ENCODE measurements around the gene CCL1. TPM values are rescaled to one million over a fixed set of nuclear protein-coding genes. Genes with fewer than 3 reads are reported as not detected.

The CCL1 gene
- total and polyA plus RNA-seq, 7 donors, result not detected

DNA sequence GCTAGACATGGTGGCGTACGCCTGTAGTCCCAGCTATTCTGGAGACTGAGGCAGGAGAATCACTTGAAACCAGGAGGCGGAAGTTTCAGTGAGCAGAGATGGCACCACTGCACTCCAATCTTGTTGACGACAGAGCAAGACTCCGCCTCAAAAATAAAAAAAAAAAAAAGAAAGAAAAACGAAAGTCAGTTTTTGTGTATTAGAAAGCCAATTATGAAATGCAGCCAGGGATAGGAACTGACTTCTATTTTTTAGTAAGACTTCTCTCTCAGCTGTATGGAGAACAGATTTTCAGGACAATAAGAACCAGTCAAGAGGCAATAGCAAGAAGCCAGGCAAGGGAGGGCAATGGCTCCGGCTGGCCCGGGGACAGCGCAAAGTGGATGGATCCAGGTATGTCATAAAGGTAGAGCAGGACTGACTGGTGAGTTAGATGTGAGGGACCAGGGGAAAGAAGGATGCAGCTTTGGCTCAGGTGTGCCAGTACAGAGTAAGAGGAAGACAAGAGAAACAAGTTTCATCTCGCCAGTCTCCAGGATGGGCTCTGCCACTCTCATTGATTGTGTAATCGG, 12.5 kb upstream of the CCL1 start:
- TF ChIP-seq CTCF (IDR thresholded peaks at IDR 0.05), result no peak
- Histone ChIP-seq H3K4me3 (no peak overlapping the region), H3K27me3 (ENCODE audit: insufficient read depth in 3 of 3, low read length in 2 of 3) (peaks cover 0 to 5% (median 3%) of the 10 kb centered on the region in 3 donors), H3K9me3 (no peaks in the 10 kb centered on the region), H3K4me1 (no peaks in the 10 kb centered on the region), H3K27ac (no peak overlapping the region), H3K36me3 (ENCODE audit: insufficient read depth in 1 of 2, low read depth in 1 of 2) (no peaks in the 10 kb centered on the region)
- WGBS, 3 donors, result 89 to 90% (median 90%) methylated on average over 11 of the region's 11 CpGs
- DNase-seq, result no peak
- ATAC-seq, result no peak
- intact Hi-C loops (cut with DNase I), result no loop called here

GRCh38 chr17:34374457-34374856, 11.4 kb upstream of the CCL1 start:
- H3K27ac ChIP-seq, result no peak overlapping the region
- H3K4me3 ChIP-seq, result no peak overlapping the region
- intact Hi-C loops (cut with DNase I), result no loop called here
- no peak for TF ChIP-seq CTCF (IDR thresholded peaks at IDR 0.05)
- no peaks in the 10 kb centered on the region for H3K36me3 ChIP-seq (ENCODE audit: insufficient read depth in 1 of 2, low read depth in 1 of 2)
- DNase-seq (no peak), ATAC-seq (no peak)
- no peaks in the 10 kb centered on the region for H3K9me3 ChIP-seq
- peaks cover 0 to 3% (median 2%) of the 10 kb centered on the region in 3 donors for H3K27me3 ChIP-seq (ENCODE audit: insufficient read depth in 3 of 3, low read length in 2 of 3)
- H3K4me1 ChIP-seq, result no peaks in the 10 kb centered on the region
- 74 to 79% (median 79%) methylated on average over 5 of the region's 5 CpGs for WGBS, 3 donors

DNA sequence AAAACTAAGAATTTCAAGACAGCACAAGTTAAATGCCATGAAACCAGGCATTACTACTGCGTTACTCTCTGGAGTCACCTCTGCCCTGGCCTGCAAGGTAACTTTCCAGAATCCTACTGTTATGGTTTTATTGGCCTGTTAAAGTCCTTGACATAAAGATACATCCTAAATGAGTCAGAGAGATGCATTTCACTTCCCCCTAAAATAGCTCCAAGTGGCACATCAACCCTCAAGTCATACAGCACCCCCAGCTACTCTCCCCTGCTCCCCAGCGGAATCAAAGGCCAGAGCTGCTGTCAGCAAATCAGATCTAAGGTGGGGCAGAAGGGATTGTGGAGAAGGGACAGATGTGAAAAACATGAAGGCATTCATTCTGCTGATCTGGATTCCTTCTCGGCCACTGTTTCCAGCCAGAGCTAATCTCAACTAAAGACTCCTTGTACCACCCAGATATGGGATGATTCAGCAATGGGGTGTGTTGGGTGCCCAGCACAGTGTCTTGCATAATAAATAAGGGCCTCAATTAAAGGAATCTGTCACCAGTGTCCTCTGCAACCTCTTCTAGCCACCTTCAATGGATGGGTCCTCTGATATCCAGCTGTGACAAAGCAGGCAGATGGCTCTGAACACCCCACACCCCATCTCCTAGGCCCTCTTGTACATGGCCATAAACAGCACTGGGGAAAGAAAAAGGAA, 8.5 kb upstream of the CCL1 start:
- intact Hi-C loops (cut with DNase I), result no loop called here
- H3K4me1 ChIP-seq, result no peaks in the 10 kb centered on the region
- no peaks in the 10 kb centered on the region for H3K9me3 ChIP-seq
- H3K36me3 ChIP-seq (ENCODE audit: insufficient read depth in 1 of 2, low read depth in 1 of 2), result no peaks in the 10 kb centered on the region
- no peak overlapping the region for H3K27ac ChIP-seq
- no peak overlapping the region for H3K4me3 ChIP-seq
- 84 to 91% (median 89%) methylated on average over 3 of the region's 3 CpGs for WGBS, 3 donors
- no peak for TF ChIP-seq CTCF (IDR thresholded peaks at IDR 0.05)
- peaks cover 0 to 5% (median 0%) of the 10 kb centered on the region in 3 donors for H3K27me3 ChIP-seq (ENCODE audit: insufficient read depth in 3 of 3, low read length in 2 of 3)
- DNase-seq (no peak), ATAC-seq (no peak)

DNA sequence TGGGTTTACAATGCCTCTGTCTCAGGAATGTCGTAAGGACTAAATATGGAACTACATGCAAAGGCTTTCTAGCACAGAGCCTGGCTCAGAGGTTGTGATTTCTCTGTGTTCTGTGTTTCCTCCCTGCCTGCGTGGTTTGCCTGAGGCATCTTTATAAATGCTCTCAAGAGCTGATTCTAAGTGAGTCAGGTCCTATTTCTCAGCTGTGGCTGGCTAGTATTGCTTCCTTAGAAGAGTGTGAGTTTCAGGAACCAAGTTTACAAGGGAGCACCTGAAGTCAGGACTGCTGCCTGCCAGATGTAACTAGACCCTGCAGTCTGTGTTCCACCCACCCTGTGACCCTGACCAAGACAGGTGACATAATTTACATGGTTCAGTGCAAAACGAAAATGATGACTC, 8.0 kb upstream of the CCL1 start:
- peaks cover 0 to 5% (median 0%) of the 10 kb centered on the region in 3 donors for H3K27me3 ChIP-seq (ENCODE audit: insufficient read depth in 3 of 3, low read length in 2 of 3)
- intact Hi-C loops (cut with DNase I), result no loop called here
- H3K4me1 ChIP-seq, result no peaks in the 10 kb centered on the region
- no peak for TF ChIP-seq CTCF (IDR thresholded peaks at IDR 0.05)
- H3K4me3 ChIP-seq, result no peak overlapping the region
- no peaks in the 10 kb centered on the region for H3K9me3 ChIP-seq
- H3K27ac ChIP-seq, result no peak overlapping the region
- WGBS, 3 donors, result 58 to 71% (median 61%) methylated on average over 3 of the region's 3 CpGs
- ATAC-seq (no peak), DNase-seq (no peak)
- H3K36me3 ChIP-seq (ENCODE audit: insufficient read depth in 1 of 2, low read depth in 1 of 2), result no peaks in the 10 kb centered on the region
